Epidermal melanocyte (primary cell): Measurements from ENCODE around the gene PIK3CB.

ENCODE experiments used
- DNase-seq: peaks from one replicate; pipeline ENCODE4 v3.0.0; 2011; ENCODE audit warnings: low spot score; ENCODE audit not compliant: insufficient read length

Gene PIK3CB

DNA sequence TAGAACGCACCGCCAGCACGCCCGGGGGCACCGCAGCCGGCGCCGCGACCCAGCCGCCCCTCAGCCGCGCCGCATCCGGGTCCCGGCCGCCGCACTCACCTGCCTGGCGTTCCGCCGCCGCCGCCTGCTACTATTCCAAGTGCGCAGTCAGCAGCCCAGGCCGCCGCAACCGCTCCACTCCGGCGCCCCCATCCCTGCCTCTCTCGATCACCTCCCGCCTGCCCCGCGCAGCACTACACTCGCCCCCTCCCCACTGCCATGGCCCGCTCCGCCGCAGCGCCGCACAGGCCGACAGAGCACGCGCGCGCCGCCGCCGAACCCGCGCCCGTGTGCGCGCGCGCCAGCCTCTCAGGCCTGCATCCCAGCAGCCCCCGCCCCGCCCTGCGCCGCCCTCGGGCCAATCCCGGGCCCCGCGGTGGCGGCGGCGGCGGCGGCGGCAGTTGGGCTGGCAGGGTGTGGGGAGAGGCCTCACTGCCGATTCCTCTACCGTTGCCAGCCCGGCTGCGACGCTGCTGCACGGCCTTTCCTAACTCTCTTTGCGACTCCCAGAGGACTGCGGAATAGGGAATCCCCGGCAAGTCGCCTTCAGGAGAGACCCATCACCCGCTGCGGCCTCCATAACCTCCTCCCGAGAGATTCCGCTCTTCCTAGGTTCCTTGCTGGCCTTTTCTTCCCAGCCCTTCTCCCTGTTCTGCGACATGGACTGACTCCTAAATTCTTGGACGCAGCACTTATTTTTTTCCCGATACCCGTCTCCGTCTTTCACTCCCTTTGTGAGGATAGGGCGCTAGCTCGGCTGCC is at the start of gene PIK3CB:
TSS of gene PIK3CB (minus strand) at position 333 of the 801 bp plus-strand sequence. CDS start 75,585 bp downstream, outside the sequence.
- DNase-seq: peak; percentile 85

DNA sequence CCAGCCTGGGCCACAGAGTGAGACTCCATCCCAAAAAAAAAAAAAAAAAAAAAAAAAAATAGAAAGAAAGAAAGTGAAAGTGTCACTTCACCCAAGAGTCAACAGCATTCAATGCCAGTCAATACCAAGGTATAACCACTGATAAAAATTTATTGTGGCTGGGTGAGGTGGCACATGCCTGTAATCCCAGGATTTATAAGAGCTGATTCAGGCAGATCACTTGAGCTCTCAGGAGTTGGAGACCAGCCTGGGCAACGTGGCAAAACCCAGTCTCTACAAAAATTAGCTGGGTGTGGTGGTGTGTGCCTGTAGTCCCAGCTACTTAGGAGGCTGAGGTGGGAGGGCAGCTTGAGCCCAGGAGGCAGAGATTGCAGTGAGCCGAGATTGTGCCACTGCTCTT is 46.5 kb upstream of the PIK3CB start:
- DNase-seq: no peak

DNA sequence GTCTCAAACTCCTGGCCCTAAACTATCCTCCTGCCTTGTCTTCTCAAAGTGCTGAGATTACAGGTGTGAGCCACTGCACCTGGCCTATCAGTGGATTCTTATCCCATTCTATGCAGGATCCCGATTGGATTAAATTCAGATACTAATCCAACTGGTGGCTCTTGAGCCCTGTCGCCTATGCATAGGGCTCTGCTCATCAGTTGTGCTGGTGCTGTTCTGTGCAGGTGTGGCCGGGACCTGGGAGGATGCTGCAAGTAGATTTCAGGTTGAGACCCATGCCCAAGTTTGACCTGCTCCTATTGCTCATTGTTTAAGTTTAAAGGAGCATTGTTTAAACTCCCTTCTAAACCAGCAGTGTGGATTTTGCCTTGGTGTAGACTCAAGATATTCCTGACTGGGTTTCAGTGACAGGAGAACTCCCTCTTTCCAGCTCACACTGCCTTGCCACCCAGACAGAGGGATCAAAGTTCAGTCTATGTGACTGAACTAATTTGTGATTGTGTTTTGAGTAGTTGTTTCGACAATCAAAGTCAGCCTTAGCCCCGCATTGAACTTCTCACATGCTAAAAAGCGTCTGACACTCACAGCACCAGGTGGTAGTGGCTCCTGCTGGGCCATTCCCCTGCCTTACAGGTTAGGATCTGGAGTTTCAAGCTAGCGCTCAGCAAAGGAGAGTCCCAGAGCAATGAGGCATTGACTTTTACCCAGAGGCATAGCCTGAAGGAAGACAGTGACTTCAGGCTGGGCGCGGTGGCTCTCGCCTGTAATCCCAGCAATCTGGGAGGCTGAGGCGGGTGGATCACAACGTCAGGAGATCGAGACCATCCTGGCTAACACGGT is 45.0 kb upstream of the PIK3CB start:
- no peak for DNase-seq

DNA sequence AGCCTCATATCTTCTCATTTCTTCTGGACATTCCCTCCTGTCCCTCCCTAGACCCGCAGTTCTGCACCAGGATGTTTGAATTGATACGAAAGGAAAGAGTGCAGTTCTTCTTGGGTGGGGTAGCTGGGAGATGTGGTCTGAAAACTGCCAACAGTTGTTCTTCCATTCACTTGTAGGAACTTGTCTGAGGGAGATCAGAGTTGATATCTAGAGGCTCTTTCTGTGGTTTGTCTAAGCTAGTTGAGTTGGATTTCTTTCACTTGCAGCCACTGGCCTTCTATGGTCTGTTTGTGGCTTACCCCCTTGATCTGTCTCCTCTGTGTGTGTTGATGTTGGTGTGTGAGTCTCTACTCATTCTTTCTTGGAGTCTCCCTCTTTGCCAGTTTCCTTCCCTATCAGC is 42.5 kb upstream of the PIK3CB start:
- no peak for DNase-seq

DNA sequence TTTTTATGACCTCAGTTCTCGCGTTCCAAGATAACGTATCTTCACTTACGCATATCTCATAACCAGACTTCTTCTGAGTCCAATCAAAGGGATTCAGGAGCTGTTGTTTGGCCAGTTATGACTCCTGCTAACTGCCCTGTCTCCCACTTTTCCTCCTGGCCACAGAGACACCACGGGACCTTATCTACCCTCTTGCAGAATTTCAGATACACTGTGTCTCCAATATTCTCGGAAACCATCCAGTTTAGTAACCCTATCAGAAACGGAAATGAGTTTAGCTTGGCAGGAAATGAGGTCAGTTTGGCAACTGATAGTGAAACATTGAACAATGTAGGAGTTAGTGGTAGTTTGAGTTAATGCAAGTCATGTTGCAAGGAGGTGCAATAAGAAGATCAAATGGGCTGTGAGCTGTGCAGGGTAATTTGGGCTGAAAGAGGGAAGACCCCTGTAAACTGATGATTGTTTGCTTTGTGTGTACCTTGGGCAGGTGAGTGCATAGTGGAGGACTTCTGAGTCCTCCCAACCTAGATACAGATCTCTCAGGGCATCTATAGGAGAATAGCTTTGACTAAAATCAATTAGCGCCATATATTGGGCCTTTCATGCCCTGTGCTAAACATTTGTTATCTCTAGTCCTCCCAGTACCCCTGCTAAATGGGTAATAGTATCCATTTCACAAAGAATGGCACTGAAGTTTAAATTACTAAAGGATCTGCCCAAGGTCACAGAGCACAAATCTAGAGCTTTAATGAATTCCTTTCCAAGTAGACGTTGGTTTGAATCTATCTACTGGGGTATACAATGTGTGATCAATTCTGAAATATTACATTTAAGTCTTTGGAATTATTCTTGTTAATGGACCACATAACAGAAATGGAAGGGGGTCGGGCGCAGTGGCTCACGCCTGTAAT is 41.3 kb upstream of the PIK3CB start:
- DNase-seq: no peak

DNA sequence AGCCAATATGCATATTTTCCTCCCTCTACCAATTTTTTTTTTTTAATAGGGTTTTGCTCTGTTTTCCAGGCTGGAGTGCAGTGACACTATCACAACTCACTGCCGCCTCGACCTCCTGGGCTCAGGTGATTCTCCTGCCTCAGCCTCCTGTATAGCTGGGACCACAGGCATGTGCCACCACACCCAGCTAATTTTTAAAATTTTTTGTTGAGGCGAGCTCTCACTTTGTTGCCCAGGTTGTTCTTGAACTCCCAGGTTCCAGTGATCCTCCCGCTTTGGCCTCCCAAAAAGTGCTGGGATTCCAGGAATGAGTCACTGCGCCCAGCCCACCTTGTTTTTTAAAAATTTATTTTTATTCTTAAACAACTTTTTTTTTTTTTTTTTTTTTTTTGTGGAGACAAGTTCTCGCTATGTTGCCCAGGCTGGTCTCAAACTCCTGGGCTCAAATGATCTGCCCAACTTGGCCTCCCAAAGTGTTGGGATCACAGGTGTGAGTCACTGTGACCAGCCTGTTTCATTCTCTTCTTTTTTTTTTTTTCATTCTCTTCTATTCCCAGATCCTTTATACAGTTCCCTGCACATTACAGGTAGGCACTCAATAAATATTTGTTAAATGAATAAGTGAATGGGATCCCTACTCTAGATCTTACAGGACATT is 40.5 kb upstream of the PIK3CB start:
- DNase-seq: no peak

DNA sequence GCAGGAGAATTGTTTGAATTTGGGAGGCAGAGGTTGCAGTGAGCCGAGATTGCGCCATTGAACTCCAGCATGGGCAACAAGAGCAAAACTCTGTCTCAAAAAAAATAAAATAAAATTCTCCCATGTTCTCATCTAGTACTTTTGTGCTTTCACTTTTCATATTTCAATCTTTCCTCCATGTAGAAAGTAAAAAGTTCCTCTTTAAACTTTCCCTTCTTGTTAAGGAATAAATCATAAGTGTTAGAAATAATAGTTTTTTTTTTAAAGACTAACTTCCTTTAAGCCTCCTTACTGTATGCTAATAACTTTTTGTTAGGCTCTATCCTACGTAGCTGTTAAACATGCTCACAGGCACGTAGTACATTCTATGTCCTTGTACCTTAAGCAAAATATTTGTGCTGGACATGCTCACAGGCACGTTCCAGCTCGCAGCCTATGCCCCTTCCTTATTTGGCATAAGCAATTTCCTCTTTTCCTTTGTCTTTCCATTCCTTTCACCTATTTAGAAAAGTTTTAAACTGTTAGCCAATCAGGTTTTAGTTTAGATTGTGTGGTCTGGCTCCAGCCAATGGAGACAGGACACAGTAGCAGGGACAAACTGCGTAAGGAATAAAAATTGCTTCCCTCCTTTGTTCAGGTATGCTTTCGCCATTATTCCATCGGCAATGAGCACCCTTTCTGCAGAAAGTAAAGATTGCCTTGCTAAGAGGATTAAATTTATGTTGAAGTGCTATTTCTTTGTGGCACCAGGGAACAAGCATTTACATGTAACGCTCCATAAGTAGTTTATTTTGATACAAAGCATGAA is 38.9 kb upstream of the PIK3CB start:
- no peak for DNase-seq

DNA sequence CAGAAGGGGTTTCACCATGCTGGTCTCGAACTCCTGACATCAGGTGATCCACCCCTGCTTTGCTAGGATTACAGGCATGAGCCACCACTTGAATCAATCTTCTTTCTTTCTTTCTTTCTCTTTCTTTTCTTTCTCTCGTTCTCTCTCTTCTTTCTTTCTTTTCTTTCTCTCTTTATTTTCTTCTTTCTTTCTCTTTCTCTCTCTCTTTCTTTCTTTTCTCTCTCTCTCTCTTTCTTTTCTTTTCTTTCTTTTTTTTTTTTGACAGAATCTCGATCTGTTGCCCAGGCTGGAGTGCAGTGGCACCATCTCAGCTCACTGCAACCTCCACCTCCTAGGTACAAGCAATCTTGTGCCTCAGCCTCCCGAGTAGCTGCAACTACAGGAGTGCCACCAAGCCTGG is 37.9 kb upstream of the PIK3CB start:
- DNase-seq: no peak

DNA sequence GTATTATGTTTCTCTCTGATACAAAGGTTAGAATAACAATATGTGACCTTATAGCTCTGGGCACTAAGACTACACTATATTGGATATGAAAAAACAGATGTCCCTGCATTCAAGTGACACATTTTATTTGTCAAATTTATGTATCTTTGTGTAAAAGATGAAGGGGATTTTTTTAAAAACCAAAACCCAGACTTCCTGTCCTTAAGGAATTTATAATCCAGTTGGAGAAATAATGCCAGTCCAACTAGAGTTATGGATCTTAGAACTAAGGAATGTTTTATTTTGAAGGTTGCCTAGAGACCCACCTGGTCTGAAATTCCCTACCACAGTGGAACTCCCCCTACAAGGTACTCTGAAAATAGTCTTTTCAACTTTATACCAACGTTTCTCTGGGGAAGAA is 33.3 kb upstream of the PIK3CB start:
- DNase-seq: no peak

DNA sequence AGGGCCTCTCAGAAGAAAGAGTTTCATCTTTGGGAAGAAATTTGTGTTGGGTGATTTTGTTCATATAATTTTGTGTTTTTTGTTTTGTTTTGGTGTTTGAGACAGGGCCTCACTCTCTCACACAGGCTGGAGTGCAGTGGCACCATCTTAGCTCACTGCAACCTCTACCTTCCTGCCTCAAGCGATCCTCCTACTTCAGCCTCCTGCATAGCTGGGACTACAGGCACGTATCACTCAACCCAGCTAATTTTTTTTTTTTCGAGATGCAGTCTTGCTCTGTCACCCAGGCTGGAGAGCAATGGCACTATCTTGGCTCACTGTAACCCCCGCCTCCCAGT is 29.0 kb upstream of the PIK3CB start:
- no peak for DNase-seq

DNA sequence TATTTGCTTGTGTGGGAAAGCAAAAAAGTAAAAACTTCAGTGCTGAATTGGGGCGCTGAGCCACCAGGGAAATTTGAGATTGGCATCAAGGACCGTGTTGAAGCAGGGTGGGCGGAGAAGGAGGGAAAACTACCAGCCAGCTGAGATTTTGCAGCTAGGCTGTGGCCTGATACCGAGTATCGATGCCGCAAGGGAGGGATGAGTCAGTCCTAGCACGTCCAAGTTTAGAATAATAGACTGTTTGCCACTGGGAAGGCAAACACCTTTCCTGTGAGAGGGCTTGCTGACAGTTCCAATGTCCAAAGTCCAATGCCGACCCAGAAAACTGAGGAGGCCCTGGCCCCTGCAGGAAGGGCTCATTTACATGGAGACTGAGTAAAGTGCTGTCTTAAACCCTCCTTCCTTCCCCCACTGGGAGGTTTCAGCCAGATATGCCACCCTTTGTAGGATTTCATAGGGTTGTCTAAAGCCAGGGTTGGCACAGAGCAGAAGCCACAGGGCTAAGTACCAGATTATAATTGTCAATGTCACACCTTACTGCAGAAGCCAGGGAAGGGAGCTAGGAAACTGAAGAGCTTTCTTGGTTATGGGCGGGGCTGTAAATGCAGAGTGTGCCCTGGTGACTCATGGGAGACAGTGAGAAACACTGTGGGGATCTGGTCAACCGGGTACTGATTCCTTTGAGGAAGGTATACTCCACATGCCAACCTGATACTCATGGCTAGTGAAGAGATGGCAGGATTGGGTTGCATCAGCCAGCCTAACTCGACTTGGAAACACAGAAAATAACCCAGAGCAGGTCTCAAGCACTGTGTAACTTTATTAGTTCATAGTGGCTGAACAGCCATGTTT is 28.4 kb upstream of the PIK3CB start:
- no peak for DNase-seq

DNA sequence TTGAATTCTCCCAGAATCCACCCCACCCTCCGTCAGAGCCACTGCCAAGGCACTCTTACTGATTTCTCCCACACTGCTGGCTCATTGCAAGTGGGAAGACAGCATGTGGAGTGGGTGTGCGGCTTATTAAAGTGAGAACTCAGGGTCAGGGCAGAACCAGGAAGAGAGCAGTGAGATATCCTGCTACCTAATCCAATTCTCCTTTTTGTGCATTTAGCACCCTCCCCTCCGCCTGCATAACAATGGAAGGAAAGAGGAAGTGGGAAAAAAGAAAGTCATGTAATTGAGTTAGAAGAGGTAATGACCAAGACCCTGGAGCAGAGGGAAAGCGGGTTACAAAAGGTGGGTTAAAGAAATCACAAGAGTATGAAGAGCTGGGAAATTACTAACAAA is 27.8 kb upstream of the PIK3CB start:
- no peak for DNase-seq

DNA sequence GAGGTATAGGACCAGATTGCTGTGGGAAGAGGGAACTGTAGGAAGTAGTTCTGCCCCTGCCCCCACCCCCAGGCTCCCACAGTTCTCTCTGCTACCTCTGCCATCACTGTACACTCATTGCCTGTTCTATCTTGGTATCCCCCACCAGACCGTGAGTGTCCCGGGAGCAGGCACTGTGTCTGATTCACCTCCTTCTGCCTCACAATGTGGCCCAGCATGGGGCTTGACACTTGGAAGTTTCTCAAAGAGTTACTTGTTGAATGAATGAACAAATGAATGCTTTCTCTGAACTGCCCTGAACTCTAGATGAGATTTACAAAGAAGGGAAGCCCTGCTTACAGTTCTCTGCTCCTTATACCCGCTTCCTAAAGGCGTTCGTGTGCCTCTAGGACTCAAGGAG is 27.1 kb upstream of the PIK3CB start:
- no peak for DNase-seq

DNA sequence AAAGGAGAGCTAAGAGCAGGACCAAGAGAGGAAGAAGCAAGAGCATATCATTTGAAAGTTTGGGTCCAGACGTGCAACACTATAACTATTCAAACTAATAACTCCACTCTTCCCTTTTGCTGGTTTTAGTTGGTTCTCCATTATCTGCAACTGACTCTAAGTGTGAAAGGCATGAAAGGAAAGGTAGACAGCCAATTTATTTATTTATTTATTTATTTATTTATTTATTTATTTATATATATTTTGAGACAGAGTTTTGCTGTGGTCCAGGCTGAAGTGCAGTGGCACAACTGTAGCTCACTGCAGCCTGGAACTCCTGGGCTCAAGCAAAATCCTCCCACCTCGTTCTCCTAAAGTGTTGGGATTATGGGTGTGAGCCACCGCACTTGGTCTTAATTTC is 22.1 kb upstream of the PIK3CB start:
- no peak for DNase-seq

DNA sequence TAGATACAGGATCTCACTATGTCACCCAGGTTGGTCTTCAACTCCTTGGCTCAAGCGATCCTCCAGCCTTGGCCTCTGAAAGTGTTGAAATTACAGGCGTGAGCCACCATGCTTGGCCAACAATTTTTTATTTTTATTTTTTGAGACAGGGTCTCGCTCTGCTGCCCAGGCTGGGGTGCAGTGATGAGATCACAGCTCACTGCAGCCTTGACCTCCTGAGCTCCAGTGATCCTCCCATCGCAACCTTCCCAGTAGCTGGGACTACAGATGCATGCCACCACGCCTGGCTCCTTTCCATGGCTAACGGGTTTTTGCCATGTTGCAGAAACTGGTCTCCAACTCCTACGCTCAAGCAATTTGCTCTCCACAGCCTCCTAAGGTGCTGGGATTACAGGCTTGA is 20.2 kb upstream of the PIK3CB start:
- DNase-seq: no peak

DNA sequence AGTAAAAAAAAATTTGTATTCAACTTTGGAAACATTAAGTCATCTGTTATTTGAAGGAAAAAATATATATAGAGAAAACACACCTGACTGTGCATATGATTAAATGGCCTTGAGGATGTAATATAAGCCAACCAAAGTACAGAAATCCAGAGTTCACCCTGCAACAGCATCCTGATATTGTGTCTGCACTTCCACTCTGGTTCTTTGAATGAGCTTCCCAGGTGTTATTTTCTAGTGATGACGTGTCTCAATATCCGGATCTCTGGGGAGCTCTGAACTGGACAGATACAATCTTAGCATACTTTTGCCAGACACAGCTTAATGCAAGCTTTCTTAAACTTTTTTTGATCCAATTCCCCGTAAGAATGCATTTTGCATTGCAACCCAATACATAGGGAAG is 19.5 kb upstream of the PIK3CB start:
- DNase-seq: no peak

DNA sequence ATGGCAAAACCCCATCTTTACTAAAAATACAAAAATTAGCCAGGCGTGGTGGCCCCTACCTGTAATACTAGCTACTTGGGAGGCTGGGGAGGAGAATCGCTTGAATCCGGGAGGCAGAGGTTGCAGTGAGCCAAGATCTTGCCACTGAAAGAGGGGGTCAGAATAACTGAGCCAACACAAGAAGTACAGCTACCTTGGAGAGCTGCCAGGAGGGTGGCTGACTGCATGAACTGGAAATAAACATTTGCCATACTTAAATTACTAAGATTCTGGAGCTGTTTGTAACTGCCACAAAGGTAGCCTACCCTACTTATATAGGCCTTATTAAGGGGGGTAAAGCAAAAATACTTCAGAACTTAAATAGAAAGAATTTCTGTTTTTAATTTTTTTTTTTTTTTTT is 15.4 kb upstream of the PIK3CB start:
- no peak for DNase-seq

DNA sequence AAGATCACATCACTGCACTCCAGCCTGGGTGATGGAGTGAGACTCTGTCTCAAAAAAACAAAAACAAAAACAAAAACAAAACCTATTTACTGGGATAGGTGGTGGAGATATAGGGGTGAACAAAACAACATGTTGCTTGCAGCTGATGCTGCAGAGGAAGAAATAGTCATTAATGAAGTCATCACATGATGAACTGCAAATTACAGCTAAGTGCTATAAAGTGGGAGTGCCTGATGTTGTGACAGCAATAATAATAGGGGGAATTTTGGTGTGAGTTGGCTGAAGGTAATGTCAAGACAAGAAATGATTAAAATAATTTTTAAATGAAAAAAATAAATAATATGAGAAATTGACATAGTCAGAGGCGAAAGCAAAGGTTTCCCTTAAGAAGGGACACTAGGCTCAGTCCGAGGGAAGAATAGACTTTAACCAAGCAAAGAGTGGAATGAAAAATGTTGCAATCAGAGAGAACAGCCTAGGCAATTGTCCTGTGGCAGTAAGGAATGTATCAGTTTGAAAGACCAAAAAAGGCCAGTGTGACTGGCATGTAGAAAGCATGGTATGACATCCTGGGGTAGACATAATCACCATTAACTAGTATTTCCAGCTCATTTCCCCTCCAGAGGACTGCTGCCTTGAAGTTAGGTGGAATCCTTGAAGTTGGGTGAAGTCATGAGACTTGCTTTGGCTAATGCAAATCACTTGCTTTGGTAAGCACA is 14.7 kb upstream of the PIK3CB start:
- DNase-seq: no peak

DNA sequence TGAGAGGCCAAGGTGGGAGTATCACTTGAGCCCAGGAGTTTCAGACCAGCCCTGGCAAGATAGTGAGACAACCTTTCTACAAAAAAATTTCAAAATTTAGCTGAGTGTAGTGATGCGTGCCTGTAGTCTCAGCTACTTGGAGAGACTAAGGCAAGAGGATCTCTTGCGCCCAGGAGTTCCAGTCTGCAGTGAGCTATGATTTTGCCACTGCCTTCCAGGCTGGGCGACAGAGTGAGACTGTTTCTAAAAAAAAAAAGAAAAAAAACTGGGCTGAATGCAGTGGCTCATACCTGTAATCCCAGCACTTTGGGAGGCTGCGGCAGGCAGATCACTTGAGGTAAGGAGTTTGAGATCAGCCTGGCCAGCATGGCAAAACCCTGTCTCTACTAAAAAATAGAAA is 14.0 kb upstream of the PIK3CB start:
- no peak for DNase-seq
